Fibroblast of skin of back (primary cell): ENCODE results near the gene ZNF780A.
"Not testable (repeated sequence)": the region's sequence is repeated elsewhere in the genome, so short reads cannot be mapped to it uniquely, and the experiment has no call there.

Experiments used
- DNase-seq: peaks from one replicate; pipeline ENCODE4 v3.0.0-alpha.2; 2013

The ZNF780A gene

DNA sequence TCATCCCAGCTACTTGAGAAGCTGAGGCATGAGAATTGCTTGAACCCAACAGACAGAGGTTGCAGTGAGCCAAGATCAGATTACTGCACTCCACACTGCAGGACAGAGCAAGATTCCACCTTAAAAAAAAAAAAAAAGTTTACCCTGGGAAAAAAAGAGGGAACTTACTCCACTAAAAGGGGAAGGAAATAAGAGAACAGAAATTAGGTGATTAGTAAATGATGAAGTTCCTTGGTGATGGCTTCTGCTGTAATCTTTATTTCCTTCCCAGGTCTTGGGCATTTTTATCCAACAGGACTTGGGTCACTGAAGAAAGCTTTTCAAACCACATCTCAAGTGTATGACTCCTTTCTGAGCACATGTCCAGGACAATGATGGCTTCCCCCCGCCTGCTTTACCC, 9.3 kb downstream of the ZNF780A start:
- no peak for DNase-seq

GRCh38 chr19:40080289-40080688, 10.5 kb downstream of the ZNF780A start:
- no peak for DNase-seq

GRCh38 chr19:40078377-40078776, 12.4 kb downstream of the ZNF780A start:
- no peak for DNase-seq

DNA sequence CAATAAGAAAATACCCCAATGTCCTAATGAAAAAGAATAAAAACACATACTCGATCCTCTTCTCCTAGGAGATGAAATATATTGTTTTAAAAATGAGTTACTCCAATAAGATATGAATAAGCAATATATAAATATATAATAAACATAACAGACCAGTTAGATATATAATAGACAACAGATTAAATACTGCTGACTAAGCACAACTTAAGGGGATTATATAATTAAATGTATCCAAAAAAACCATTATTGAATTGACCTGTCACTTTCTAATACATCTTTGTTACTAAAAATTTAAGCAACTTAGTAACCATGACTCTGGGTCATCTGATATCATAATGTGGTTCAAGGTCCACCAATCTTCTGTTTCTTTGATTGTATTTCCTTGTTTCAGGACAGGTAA, 20.7 kb downstream of the ZNF780A start:
- DNase-seq: no peak

DNA sequence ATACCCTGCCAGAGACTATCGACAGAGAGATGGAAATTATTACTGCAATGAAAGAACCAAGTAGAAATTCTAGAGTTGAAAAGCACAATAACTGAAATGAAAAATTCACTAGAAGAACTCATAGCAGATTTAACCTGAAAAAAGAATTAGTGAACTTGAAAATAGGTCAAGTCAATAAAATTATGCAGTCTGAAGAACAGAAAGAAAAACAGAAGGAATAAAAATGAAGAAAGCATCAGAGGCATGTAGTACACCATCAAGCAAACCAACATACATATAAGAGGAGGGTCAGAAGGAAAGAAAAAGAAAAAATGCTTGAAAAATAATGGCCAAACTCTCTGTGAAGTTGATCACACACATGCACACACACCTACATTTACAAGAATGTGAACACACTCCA, 31.1 kb downstream of the ZNF780A start:
- DNase-seq: no peak

DNA sequence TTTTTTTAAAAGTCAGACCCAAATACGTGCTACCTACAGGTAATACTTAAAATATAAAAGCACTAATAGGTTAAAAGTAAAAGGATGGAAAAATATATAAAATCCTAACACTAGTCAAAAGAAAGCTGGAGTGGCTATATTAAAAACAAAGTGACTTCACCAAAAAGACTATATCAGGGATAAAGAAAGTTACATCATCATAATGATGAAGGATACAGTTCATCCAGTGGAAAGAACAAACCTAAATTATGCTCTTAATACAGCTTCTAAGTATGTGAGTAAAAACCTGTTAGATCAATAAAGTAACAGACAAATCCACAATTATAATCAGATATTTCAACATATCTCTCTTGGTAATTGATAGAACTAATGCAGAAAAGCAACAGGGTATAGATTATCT, 33.6 kb downstream of the ZNF780A start:
- no peak for DNase-seq

- no peak for DNase-seq
Measured at GRCh38 chr19:40056505-40056904, 34.2 kb downstream of the ZNF780A start.

- peak; percentile 65 for DNase-seq
Measured at GRCh38 chr19:40055832-40056504, 34.8 kb downstream of the ZNF780A start, which contains the start of gene ZNF780B. ZNF780B (minus strand) TSS chr19:40056231; CDS start chr19:40050332, 5,899 bp downstream.

GRCh38 chr19:40055049-40055448, 35.7 kb downstream of the ZNF780A start:
- DNase-seq: no peak

- no peak for DNase-seq
Measured at GRCh38 chr19:40054632-40055031, 36.1 kb downstream of the ZNF780A start.

DNA sequence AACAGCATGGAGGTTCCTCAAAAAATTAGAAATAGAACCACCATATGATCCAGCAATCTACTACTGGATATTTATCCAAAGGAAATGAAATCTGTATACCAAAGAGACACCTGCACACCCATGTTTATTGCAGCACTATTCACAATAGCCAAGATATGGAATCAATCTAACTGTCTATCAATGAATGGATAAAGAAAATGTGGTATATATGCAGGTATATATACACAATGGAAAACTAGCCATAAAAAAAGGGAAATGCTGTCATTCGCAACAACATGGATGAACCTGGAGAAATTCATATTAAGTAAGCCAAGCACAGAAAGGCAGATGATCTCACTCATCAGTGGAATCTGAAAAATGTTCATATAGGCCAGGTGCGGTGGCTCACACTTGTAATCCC, 37.3 kb downstream of the ZNF780A start:
- no peak for DNase-seq

- not testable (repeated sequence) for DNase-seq
Measured at GRCh38 chr19:40041718-40042117, 49.0 kb downstream of the ZNF780A start.

DNA sequence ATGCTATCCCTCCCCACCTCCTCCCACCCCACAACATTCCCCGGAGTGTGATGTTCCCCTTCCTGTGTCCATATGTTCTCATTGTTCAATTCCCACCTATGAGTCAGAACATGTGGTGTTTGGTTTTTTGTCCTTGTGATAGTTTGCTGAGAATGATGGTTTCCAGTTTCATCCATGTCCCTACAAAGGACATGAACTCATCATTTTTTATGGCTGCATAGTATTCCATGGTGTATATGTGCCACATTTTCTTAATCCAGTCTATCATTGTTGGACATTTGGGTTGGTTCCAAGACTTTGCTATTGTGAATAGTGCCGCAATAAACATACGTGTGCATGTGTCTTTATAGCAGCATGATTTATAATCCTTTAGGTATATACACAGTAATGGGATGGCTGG, 52.7 kb downstream of the ZNF780A start:
- DNase-seq: not testable (repeated sequence)

DNA sequence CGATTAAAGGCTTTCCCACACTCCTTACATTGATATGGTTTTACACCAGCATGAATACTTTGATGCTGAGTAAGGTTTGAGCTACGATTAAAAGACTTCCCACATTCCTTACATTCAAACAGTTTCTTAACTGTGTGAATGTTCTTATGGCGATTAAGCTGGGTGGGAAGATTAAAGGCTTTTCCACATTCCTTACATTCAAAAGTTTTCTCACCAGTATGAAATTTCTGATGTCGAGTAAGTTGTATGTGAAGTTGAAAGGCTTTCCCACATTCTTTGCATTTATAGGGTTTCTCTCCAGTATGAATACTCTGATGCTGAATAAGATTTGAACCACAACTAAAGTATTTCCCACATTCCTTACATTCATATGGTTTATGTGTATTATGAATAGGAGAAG, 54.7 kb downstream of the ZNF780A start:
- DNase-seq: peak; percentile 35

- DNase-seq: no peak
Measured at GRCh38 chr19:40033989-40034560, 56.7 kb downstream of the ZNF780A start.

DNA sequence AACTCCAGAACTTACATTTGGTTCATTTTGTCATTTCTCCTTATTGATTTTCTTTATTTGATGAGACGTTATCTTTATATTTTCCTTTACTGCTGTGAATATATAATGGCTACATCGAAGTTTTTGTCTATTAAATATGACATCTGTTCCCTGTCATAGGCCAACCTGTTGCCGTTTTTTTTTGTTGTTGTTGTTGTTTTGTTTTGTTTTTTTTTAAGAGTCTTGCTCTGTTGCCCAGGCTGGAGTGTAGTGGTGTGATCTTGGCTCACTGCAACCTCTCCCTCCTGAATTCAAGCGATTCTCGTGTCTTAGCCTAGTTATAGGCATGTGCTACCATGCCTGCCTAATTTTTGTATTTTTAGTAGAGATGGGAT, 64.2 kb downstream of the ZNF780A start:
- DNase-seq: no peak

DNA sequence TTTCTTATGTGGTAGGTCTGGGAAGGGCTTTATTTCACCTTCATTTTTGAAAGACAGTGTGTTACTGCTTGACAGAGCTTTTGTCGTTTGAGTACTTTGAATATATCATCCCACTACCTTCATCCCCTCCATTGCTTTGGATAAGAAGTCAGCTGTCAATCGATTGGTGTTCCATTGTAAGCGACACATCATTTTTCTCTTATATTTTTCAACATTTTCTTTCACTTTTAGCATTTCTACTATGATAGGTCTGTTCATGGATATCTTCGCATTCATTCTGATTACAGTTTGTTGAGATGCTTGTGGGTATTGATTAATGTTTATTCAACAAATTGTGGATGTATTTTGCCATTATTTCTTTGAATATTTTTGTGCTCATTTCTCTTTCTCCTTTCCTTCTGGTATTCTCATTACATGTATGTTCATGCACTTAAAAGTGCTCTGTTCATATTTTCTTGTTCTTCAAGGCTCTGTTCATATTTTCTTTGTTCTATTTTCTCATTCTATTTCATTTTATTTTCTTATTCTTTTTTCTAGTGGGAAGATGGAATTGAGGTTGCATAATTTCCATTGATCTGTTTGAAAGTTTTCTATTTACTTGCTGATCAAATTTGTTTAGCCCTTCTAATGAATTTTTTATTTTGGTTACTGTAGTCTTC, 64.7 kb downstream of the ZNF780A start:
- no peak for DNase-seq

GRCh38 chr19:40023969-40024368, 66.8 kb downstream of the ZNF780A start:
- DNase-seq: no peak
